Hepatocyte (in vitro differentiated cells): ENCODE data around the gene ELAC2.

Source experiments
- EZH2 ChIP-seq: fragments of 200-600 bp; sonication (generic); IDR thresholded peaks from 2 replicates; pipeline ENCODE4 v1.6.1; 2016; ENCODE audit warnings: antibody characterized with exemption, mild to moderate bottlenecking, borderline replicate concordance
- TF ChIP-seq, protein P1 (sequence below): fragments of 200-600 bp; sonication (generic); IDR thresholded peaks from 2 replicates; pipeline ENCODE4 v1.5.1; 2016; ENCODE audit warnings: antibody characterized with exemption, mild to moderate bottlenecking; ENCODE audit not compliant: poor library complexity

DNA sequence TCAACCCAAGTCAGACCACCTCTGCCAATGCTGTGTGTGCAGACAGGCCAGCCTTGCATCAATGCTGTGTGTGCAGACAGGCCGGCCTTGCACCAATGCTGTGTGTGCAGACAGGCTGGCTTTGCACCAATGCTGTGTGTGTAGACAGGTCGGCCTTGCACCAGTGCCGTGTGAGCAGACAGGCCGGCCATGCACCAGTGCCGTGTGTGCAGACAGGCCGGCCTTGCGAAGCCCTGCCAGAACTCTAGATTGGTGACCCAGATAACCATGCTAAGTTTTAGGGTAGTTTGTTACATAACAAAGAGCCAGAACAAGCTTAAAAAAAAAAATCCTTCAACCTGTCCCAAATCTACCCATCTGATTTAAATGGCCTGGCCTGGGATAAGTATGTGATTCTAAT, 54.3 kb downstream of the ELAC2 start:
- TF ChIP-seq, protein P1, sequence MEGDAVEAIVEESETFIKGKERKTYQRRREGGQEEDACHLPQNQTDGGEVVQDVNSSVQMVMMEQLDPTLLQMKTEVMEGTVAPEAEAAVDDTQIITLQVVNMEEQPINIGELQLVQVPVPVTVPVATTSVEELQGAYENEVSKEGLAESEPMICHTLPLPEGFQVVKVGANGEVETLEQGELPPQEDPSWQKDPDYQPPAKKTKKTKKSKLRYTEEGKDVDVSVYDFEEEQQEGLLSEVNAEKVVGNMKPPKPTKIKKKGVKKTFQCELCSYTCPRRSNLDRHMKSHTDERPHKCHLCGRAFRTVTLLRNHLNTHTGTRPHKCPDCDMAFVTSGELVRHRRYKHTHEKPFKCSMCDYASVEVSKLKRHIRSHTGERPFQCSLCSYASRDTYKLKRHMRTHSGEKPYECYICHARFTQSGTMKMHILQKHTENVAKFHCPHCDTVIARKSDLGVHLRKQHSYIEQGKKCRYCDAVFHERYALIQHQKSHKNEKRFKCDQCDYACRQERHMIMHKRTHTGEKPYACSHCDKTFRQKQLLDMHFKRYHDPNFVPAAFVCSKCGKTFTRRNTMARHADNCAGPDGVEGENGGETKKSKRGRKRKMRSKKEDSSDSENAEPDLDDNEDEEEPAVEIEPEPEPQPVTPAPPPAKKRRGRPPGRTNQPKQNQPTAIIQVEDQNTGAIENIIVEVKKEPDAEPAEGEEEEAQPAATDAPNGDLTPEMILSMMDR, result no peak
- TF ChIP-seq EZH2, result no peak
